Liver (tissue), 9 donors: ENCODE measurements around the gene ABHD12B. TPM values are rescaled to one million over a fixed set of nuclear protein-coding genes. Genes with fewer than 3 reads are reported as not detected.

Experiments
- DNase-seq: peaks from one replicate; pipeline ENCODE4 v3.0.0-alpha.2; 2017; ENCODE audit warnings: low spot score
- H3K27ac ChIP-seq, 2 donors: one replicate each; pipeline ENCODE4 v1.7.0; 2013; ENCODE audit warnings: inconsistent platforms in 2 of 2, low read length in 2 of 2, control low read depth in 1 of 2, low read depth in 1 of 2, mild to moderate bottlenecking in 1 of 2
- H3K27me3 ChIP-seq, 4 donors: one replicate each; pipeline versions ENCODE4 v1.6.1 to v1.7.0; 2013; ENCODE audit warnings: low read length in 3 of 4, inconsistent platforms in 1 of 4, mild to moderate bottlenecking in 1 of 4, moderate library complexity in 1 of 4; ENCODE audit not compliant: control insufficient read depth in 4 of 4, insufficient read depth in 4 of 4
- H3K36me3 ChIP-seq, 4 donors: one replicate each; pipeline versions ENCODE4 v1.6.1 to v1.7.0; 2013; ENCODE audit warnings: low read length in 3 of 4, mild to moderate bottlenecking in 3 of 4, low read depth in 1 of 4, moderate library complexity in 1 of 4; ENCODE audit not compliant: control insufficient read depth in 4 of 4, insufficient read depth in 3 of 4
- H3K4me1 ChIP-seq, 4 donors: one replicate each; pipeline versions ENCODE4 v1.6.1 to v1.7.0; 2013; ENCODE audit warnings: low read length in 3 of 4, mild to moderate bottlenecking in 3 of 4, moderate library complexity in 1 of 4; ENCODE audit not compliant: control insufficient read depth in 4 of 4, insufficient read depth in 4 of 4
- H3K4me3 ChIP-seq, 3 donors: one replicate each; pipeline versions ENCODE4 v1.6.1 to v1.7.0; 2013; ENCODE audit warnings: low read length in 3 of 3, control low read depth in 1 of 3, low read depth in 1 of 3, mild to moderate bottlenecking in 1 of 3
- H3K9ac ChIP-seq, 2 donors: one replicate each; pipeline ENCODE4 v1.7.0; 2013; ENCODE audit warnings: low read length in 2 of 2, mild to moderate bottlenecking in 2 of 2, moderate library complexity in 2 of 2, control low read depth in 1 of 2, low read depth in 1 of 2
- H3K9me3 ChIP-seq, 4 donors: one replicate each; pipeline versions ENCODE4 v1.6.1 to v1.7.0; 2013; ENCODE audit warnings: low read length in 3 of 4; ENCODE audit not compliant: control insufficient read depth in 4 of 4
- EGR1 ChIP-seq, 2 donors: IDR thresholded peaks; 2 replicates each; pipeline ENCODE4 v1.6.1; 2016 to 2018; ENCODE audit warnings: antibody characterized with exemption in 2 of 2, low read depth in 2 of 2
- FOXA1 ChIP-seq: IDR thresholded peaks from 2 replicates; pipeline ENCODE4 v1.6.1; 2016; ENCODE audit warnings: antibody characterized with exemption
- HNF4A ChIP-seq, 2 donors: conservative IDR thresholded peaks; 2 replicates each; pipeline ENCODE4 v1.6.1; 2016; ENCODE audit warnings: antibody characterized with exemption in 2 of 2, mild to moderate bottlenecking in 2 of 2
- HNF4G ChIP-seq: IDR thresholded peaks from 2 replicates; pipeline ENCODE4 v1.6.1; 2016; ENCODE audit warnings: antibody characterized with exemption
- JUND ChIP-seq, 2 donors: IDR thresholded peaks; 2 replicates each; pipeline ENCODE4 v1.6.1; 2016; ENCODE audit warnings: antibody characterized with exemption in 2 of 2
- MAX ChIP-seq: IDR thresholded peaks from 2 replicates; pipeline ENCODE4 v1.6.1; 2016; ENCODE audit warnings: antibody characterized with exemption
- NR2F2 ChIP-seq: IDR thresholded peaks from 2 replicates; pipeline ENCODE4 v1.6.1; 2016; ENCODE audit warnings: antibody characterized with exemption
- RAD21 ChIP-seq, 2 donors: IDR thresholded peaks; 2 replicates each; pipeline ENCODE4 v1.6.1; 2016; ENCODE audit warnings: antibody characterized with exemption in 2 of 2, mild to moderate bottlenecking in 2 of 2
- REST ChIP-seq: IDR thresholded peaks from 2 replicates; pipeline ENCODE4 v1.6.1; 2016; ENCODE audit warnings: antibody characterized with exemption, mild to moderate bottlenecking
- RXRA ChIP-seq, 2 donors: IDR thresholded peaks; 2 replicates each; pipeline ENCODE4 v1.6.1; 2017 to 2018; ENCODE audit warnings: antibody characterized with exemption in 2 of 2, mild to moderate bottlenecking in 1 of 2
- SP1 ChIP-seq: IDR thresholded peaks from 2 replicates; pipeline ENCODE4 v1.6.1; 2018; ENCODE audit warnings: antibody characterized with exemption, mild to moderate bottlenecking
- TAF1 ChIP-seq: conservative IDR thresholded peaks from 2 replicates; pipeline ENCODE4 v1.6.1; 2016; ENCODE audit warnings: antibody characterized with exemption, mild to moderate bottlenecking
- YY1 ChIP-seq: IDR thresholded peaks from 2 replicates; pipeline ENCODE4 v1.6.1; 2016; ENCODE audit warnings: antibody characterized with exemption, mild to moderate bottlenecking
- WGBS: extraction: QIAGEN DNeasy Blood & Tissue Kit; methylation state at CpG from one replicate; pipeline ENCODE4 v1.1.7; 2013; 5-methylcytosine and 5-hydroxymethylcytosine counted together
- polyA plus RNA-seq, 2 donors: library from polyadenylated mRNA; stranded (reverse) in 1 of 2; unstranded in 1 of 2; fragments of 200-250 nt in 1 of 2; fragments of >200 nt in 1 of 2; fragmentation: Nextera tagmentation in 1 of 2; extraction: Ambion mirVana in 1 of 2; gene quantifications; one replicate each; pipeline versions ENCODE4 v1.2.1 to v1.2.3, GENCODE V29; 2013 to 2015
- total RNA-seq, 2 donors: library from RNA; depleted of rRNA; stranded (reverse); fragments of >200 nt; gene quantifications; one replicate each; pipeline ENCODE4 v1.2.3, GENCODE V29; 2014
- TF ChIP-seq, protein P1 (sequence below): IDR thresholded peaks from 2 replicates; pipeline ENCODE4 v1.6.1; 2016; ENCODE audit warnings: antibody characterized with exemption
- TF ChIP-seq, protein P2 (sequence below): IDR thresholded peaks from 2 replicates; pipeline ENCODE4 v1.6.1; 2016; ENCODE audit warnings: antibody characterized with exemption
- TF ChIP-seq, protein P3 (sequence below): fragments of 150-350 bp; IDR thresholded peaks from 2 replicates; pipeline ENCODE4 v1.5.1; 2017; ENCODE audit warnings: improper control_type of control experiment, low read depth, low read length; ENCODE audit not compliant: missing input control
- donor health status: healthy.
- donor health status: healthy.
- donor health status: healthy.
- donor health status: healthy.
- donor health status: healthy.

The ABHD12B gene
- total and polyA plus RNA-seq, 4 donors = 0.09 to 0.58 TPM; not detected in 2

GRCh38 chr14:50845166-50845565 is 26.7 kb upstream of the ABHD12B start:
- no peak for DNase-seq
- H3K4me3 ChIP-seq = no peak overlapping the region
- H3K9ac ChIP-seq = no peak overlapping the region
- TF ChIP-seq REST = no peak
- TF ChIP-seq EGR1 (IDR thresholded peaks at IDR 0.05; ENCODE audit: low read depth in 2 of 2) = no peak
- TF ChIP-seq, protein P1, sequence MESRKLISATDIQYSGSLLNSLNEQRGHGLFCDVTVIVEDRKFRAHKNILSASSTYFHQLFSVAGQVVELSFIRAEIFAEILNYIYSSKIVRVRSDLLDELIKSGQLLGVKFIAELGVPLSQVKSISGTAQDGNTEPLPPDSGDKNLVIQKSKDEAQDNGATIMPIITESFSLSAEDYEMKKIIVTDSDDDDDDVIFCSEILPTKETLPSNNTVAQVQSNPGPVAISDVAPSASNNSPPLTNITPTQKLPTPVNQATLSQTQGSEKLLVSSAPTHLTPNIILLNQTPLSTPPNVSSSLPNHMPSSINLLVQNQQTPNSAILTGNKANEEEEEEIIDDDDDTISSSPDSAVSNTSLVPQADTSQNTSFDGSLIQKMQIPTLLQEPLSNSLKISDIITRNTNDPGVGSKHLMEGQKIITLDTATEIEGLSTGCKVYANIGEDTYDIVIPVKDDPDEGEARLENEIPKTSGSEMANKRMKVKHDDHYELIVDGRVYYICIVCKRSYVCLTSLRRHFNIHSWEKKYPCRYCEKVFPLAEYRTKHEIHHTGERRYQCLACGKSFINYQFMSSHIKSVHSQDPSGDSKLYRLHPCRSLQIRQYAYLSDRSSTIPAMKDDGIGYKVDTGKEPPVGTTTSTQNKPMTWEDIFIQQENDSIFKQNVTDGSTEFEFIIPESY = no peak
- TF ChIP-seq RXRA (IDR thresholded peaks at IDR 0.05) = no peak
- TF ChIP-seq, protein P2, sequence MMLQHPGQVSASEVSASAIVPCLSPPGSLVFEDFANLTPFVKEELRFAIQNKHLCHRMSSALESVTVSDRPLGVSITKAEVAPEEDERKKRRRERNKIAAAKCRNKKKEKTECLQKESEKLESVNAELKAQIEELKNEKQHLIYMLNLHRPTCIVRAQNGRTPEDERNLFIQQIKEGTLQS = no peak
- TF ChIP-seq JUND (IDR thresholded peaks at IDR 0.05) = no peak
- no peak for TF ChIP-seq MAX
- TF ChIP-seq NR2F2 = no peak
- no peak for TF ChIP-seq SP1
- no peaks in the 10 kb centered on the region for H3K4me1 ChIP-seq
- no peak overlapping the region for H3K27ac ChIP-seq
- H3K36me3 ChIP-seq = no peaks in the 10 kb centered on the region
- H3K27me3 ChIP-seq = no peaks in the 10 kb centered on the region
- WGBS = 87% methylated on average over 3 of the region's 3 CpGs
- no peaks in the 10 kb centered on the region for H3K9me3 ChIP-seq

- Histone ChIP-seq H3K27ac (no peak overlapping the region), H3K9me3 (no peaks in the 10 kb centered on the region), H3K9ac (no peak overlapping the region), H3K4me1 (no peaks in the 10 kb centered on the region), H3K27me3 (no peaks in the 10 kb centered on the region), H3K4me3 (no peak overlapping the region), H3K36me3 (no peaks in the 10 kb centered on the region)
- no peak for DNase-seq
- WGBS = 95% methylated on average over 8 of the region's 8 CpGs
- TF ChIP-seq NR2F2 (no peak), SP1 (no peak), TAF1 (no peak), MAX (no peak), YY1 (no peak), REST (no peak), HNF4A (conservative IDR thresholded peaks at IDR 0.05) (no peak), RXRA (IDR thresholded peaks at IDR 0.05) (no peak), RAD21 (IDR thresholded peaks at IDR 0.05) (no peak), FOXA1 (no peak), EGR1 (IDR thresholded peaks at IDR 0.05; ENCODE audit: low read depth in 2 of 2) (no peak), HNF4G (no peak), JUND (IDR thresholded peaks at IDR 0.05) (no peak)
- TF ChIP-seq, protein P3, sequence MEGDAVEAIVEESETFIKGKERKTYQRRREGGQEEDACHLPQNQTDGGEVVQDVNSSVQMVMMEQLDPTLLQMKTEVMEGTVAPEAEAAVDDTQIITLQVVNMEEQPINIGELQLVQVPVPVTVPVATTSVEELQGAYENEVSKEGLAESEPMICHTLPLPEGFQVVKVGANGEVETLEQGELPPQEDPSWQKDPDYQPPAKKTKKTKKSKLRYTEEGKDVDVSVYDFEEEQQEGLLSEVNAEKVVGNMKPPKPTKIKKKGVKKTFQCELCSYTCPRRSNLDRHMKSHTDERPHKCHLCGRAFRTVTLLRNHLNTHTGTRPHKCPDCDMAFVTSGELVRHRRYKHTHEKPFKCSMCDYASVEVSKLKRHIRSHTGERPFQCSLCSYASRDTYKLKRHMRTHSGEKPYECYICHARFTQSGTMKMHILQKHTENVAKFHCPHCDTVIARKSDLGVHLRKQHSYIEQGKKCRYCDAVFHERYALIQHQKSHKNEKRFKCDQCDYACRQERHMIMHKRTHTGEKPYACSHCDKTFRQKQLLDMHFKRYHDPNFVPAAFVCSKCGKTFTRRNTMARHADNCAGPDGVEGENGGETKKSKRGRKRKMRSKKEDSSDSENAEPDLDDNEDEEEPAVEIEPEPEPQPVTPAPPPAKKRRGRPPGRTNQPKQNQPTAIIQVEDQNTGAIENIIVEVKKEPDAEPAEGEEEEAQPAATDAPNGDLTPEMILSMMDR = no peak
- TF ChIP-seq, protein P2 = no peak
- TF ChIP-seq, protein P1 = no peak
Measured at GRCh38 chr14:50846226-50846880, 25.5 kb upstream of the ABHD12B start.
